GM18505 (cell line): Measurements from ENCODE around the gene USP17L5.
"Not testable (repeated sequence)": the region's sequence is repeated elsewhere in the genome, so short reads cannot be mapped to it uniquely, and the experiment has no call there.

ENCODE experiments used
- ATAC-seq: cut with Tn5 transposase; IDR thresholded peaks from one replicate; pipeline ENCODE4 v1.9.1; 2021; ENCODE audit not compliant: unreplicated experiment
- POLR2A ChIP-seq: IDR thresholded peaks from 4 replicates; pipeline ENCODE4 v1.6.1; 2011; ENCODE audit warnings: borderline replicate concordance; ENCODE audit not compliant: insufficient read depth, insufficient read length; ENCODE audit errors: extremely low read depth

USP17L5 gene

DNA sequence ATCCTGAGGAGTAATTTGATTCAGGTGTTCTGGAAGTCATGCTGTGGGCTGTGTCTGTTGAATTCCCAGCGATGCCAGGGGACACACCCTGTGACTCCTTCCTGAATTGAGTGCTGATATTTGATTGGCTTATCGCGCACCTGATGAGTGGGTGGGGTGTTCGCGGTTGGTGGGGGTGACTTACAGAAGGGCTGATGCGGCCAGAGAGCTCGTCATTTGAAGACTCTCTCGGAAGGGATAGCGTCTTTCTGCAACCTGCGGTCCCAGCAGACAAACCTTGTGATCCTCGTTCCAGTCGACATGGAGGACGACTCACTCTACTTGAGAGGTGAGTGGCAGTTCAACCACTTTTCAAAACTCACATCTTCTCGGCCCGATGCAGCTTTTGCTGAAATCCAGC, at the start of gene USP17L5:
Gene USP17L5 (plus strand): TSS at position 301 of the 400 bp plus-strand sequence. CDS start 0 bp downstream, at position 301.
- not testable (repeated sequence) for ATAC-seq

- ATAC-seq: not testable (repeated sequence)
These were observed 15.0 kb upstream of the USP17L5 start for GRCh38 chr4:9324191-9324590.

DNA sequence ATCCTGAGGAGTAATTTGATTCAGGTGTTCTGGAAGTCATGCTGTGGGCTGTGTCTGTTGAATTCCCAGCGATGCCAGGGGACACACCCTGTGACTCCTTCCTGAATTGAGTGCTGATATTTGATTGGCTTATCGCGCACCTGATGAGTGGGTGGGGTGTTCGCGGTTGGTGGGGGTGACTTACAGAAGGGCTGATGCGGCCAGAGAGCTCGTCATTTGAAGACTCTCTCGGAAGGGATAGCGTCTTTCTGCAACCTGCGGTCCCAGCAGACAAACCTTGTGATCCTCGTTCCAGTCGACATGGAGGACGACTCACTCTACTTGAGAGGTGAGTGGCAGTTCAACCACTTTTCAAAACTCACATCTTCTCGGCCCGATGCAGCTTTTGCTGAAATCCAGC, 14.3 kb upstream of the USP17L5 start, which contains the start of gene USP17L24:
Gene USP17L24 (plus strand): TSS at position 301 of the 400 bp plus-strand sequence. CDS start 0 bp downstream, at position 301.
- ATAC-seq: not testable (repeated sequence)

- not testable (repeated sequence) for ATAC-seq
These were observed 9.6 kb upstream of the USP17L5 start, which contains the start of gene USP17L25 for GRCh38 chr4:9329611-9330010. Gene USP17L25 (plus strand): TSS chr4:9329911. CDS start chr4:9329911, 0 bp downstream.

DNA sequence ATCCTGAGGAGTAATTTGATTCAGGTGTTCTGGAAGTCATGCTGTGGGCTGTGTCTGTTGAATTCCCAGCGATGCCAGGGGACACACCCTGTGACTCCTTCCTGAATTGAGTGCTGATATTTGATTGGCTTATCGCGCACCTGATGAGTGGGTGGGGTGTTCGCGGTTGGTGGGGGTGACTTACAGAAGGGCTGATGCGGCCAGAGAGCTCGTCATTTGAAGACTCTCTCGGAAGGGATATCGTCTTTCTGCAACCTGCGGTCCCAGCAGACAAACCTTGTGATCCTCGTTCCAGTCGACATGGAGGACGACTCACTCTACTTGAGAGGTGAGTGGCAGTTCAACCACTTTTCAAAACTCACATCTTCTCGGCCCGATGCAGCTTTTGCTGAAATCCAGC, 4.8 kb upstream of the USP17L5 start, which contains the start of gene USP17L26:
Gene USP17L26 (plus strand): TSS at position 301 of the 400 bp plus-strand sequence. CDS start 0 bp downstream, at position 301.
- ATAC-seq: not testable (repeated sequence)

DNA sequence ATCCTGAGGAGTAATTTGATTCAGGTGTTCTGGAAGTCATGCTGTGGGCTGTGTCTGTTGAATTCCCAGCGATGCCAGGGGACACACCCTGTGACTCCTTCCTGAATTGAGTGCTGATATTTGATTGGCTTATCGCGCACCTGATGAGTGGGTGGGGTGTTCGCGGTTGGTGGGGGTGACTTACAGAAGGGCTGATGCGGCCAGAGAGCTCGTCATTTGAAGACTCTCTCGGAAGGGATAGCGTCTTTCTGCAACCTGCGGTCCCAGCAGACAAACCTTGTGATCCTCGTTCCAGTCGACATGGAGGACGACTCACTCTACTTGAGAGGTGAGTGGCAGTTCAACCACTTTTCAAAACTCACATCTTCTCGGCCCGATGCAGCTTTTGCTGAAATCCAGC, 4.6 kb downstream of the USP17L5 start, which contains the start of gene USP17L27:
Gene USP17L27 (plus strand): TSS at position 301 of the 400 bp plus-strand sequence. CDS start 0 bp downstream, at position 301.
- ATAC-seq: not testable (repeated sequence)

DNA sequence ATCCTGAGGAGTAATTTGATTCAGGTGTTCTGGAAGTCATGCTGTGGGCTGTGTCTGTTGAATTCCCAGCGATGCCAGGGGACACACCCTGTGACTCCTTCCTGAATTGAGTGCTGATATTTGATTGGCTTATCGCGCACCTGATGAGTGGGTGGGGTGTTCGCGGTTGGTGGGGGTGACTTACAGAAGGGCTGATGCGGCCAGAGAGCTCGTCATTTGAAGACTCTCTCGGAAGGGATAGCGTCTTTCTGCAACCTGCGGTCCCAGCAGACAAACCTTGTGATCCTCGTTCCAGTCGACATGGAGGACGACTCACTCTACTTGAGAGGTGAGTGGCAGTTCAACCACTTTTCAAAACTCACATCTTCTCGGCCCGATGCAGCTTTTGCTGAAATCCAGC, 9.4 kb downstream of the USP17L5 start, which contains the start of gene USP17L28:
Gene USP17L28 (plus strand): TSS at position 301 of the 400 bp plus-strand sequence. CDS start 0 bp downstream, at position 301.
- not testable (repeated sequence) for ATAC-seq

DNA sequence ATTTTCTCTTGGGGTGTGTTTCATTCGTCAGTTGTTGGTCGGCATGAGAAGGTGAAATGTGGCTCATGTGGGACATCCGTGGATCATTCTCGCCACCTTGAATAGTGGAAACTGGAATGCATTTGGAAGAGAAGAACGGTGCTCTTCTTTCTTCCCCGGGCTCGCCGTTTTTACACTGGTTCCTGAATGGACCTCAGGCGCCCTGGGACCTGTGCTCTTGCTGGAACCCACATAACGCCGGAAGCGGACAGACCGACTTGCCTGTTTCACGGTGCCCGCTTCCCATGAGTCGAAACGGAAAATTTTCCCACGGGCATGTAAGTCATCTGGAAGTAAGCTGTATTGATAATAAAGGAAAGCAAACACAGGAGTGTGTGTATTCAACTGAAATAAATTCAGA, 11.7 kb downstream of the USP17L5 start:
- not testable (repeated sequence) for ATAC-seq

DNA sequence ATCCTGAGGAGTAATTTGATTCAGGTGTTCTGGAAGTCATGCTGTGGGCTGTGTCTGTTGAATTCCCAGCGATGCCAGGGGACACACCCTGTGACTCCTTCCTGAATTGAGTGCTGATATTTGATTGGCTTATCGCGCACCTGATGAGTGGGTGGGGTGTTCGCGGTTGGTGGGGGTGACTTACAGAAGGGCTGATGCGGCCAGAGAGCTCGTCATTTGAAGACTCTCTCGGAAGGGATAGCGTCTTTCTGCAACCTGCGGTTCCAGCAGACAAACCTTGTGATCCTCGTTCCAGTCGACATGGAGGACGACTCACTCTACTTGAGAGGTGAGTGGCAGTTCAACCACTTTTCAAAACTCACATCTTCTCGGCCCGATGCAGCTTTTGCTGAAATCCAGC, 14.1 kb downstream of the USP17L5 start, which contains the start of gene USP17L29:
Gene USP17L29 (plus strand): TSS at position 301 of the 400 bp plus-strand sequence. CDS start 0 bp downstream, at position 301.
- not testable (repeated sequence) for ATAC-seq

DNA sequence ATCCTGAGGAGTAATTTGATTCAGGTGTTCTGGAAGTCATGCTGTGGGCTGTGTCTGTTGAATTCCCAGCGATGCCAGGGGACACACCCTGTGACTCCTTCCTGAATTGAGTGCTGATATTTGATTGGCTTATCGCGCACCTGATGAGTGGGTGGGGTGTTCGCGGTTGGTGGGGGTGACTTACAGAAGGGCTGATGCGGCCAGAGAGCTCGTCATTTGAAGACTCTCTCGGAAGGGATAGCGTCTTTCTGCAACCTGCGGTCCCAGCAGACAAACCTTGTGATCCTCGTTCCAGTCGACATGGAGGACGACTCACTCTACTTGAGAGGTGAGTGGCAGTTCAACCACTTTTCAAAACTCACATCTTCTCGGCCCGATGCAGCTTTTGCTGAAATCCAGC, 23.6 kb downstream of the USP17L5 start, which contains the start of gene USP17L30:
Gene USP17L30 (plus strand): TSS at position 301 of the 400 bp plus-strand sequence. CDS start 0 bp downstream, at position 301.
- not testable (repeated sequence) for ATAC-seq

DNA sequence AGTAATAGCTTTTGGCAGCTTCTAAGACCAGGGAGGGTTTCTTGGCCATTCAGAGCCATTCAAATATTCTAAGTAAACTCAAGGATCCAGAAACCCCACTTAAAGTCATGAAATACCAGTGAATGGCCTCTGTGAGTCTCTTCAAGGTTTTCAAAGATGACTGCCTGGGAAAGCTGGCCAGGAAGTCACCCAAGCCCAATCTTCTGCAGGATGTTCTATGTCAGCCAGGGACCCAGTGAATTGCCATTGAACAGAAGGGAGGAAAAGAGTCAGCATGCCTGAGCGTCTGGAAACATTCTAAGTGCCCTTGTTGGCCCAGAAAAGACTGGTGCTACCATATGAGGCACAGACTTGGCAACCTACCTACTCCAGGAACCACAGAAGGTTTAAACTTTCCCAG, 40.7 kb downstream of the USP17L5 start:
- not testable (repeated sequence) for ATAC-seq

GRCh38 chr4:9381012-9381534, 41.9 kb downstream of the USP17L5 start:
- ATAC-seq: not testable (repeated sequence)

GRCh38 chr4:9384126-9384525, 44.9 kb downstream of the USP17L5 start:
- ATAC-seq: no peak
- no peak for TF ChIP-seq POLR2A

- ATAC-seq: not testable (repeated sequence)
These were observed 49.8 kb downstream of the USP17L5 start for GRCh38 chr4:9389001-9389400.
